Left ventricle myocardium inferior (tissue), 1 donor: Measurements from ENCODE around the gene MORN4. TPM values are rescaled to one million over a fixed set of nuclear protein-coding genes. Genes with fewer than 3 reads are reported as not detected.
"Not testable (repeated sequence)": the region's sequence is repeated elsewhere in the genome, so short reads cannot be mapped to it uniquely, and the experiment has no call there.

Experiments
- DNase-seq: peaks from one replicate; pipeline ENCODE4 v3.0.0-alpha.2; 2020
- H3K27ac ChIP-seq: fragments of 200-600 bp; replicated peaks from 2 replicates; pipeline ENCODE4 v1.8.0; 2021
- H3K27me3 ChIP-seq: fragments of 200-600 bp; 2 replicates; pipeline ENCODE4 v1.8.0; 2021; ENCODE audit warnings: low read depth
- H3K36me3 ChIP-seq: fragments of 200-600 bp; 2 replicates; pipeline ENCODE4 v1.8.0; 2021
- H3K4me1 ChIP-seq: fragments of 200-600 bp; 2 replicates; pipeline ENCODE4 v1.8.0; 2021
- H3K4me3 ChIP-seq: fragments of 200-600 bp; 2 replicates; pipeline ENCODE4 v1.8.0; 2021; ENCODE audit warnings: mild to moderate bottlenecking, moderate library complexity
- H3K9me3 ChIP-seq: fragments of 200-600 bp; replicated peaks from 2 replicates; pipeline ENCODE4 v1.8.0; 2021
- CTCF ChIP-seq: fragments of 200-600 bp; IDR thresholded peaks from 2 replicates; pipeline ENCODE4 v1.8.0; 2021; ENCODE audit warnings: antibody characterized with exemption, mild to moderate bottlenecking, borderline replicate concordance
- intact Hi-C: fragments of 100-400 bp; cut with micrococcal nuclease; formaldehyde crosslinking; loops from one replicate; pipeline ENCODE4 v1.11.0; 2022
- total RNA-seq: library from RNA; stranded (reverse); fragmentation: NEBNext Ultra II Directional; extraction: Animal tissue kit (Norgen Biotek cat#: 25700); gene quantifications from one replicate; pipeline ENCODE4 v1.2.1, GENCODE V29; 2021
- donor health status: DM: no; HTN: yes; CAD: no; lungs with severe emphysema.

The MORN4 gene
- total RNA-seq, 1 donor from 2014 or later: 13.9 TPM

GRCh38 chr10:97640174-97640867 lies 7.0 kb upstream of the MORN4 start, which contains the start of gene PI4K2A:
Gene PI4K2A (plus strand): TSS chr10:97640671. CDS start chr10:97640743, 72 bp downstream.
- peak within 1 kb of the TSS; percentile 85 for H3K27ac ChIP-seq
- H3K9me3 ChIP-seq: no peaks in the 10 kb centered on the region
- peak within 1 kb of the TSS; percentile 88 for H3K4me3 ChIP-seq
- H3K36me3 ChIP-seq: peaks cover 11% of the 10 kb centered on the region
- peaks cover 21% of the 10 kb centered on the region for H3K4me1 ChIP-seq
- H3K27me3 ChIP-seq: no peaks in the 10 kb centered on the region
- intact Hi-C loops: no loop called here
- peak; percentile 99 for DNase-seq
- no peak for TF ChIP-seq CTCF

GRCh38 chr10:97639090-97639489 lies 5.8 kb upstream of the MORN4 start:
- intact Hi-C loops, H3K9me3 ChIP-seq, H3K27ac ChIP-seq, H3K4me3 ChIP-seq, H3K27me3 ChIP-seq, H3K36me3 ChIP-seq, DNase-seq: not testable (repeated sequence)
- H3K4me1 ChIP-seq: peaks cover 21% of the 10 kb centered on the region

GRCh38 chr10:97635577-97635976 lies 2.3 kb upstream of the MORN4 start:
- DNase-seq: no peak
- H3K9me3 ChIP-seq: no peaks in the 10 kb centered on the region
- no peak overlapping the region for H3K4me3 ChIP-seq
- no peaks in the 10 kb centered on the region for H3K36me3 ChIP-seq
- no peak overlapping the region for H3K27ac ChIP-seq
- TF ChIP-seq CTCF: no peak
- intact Hi-C loops: no loop called here
- H3K27me3 ChIP-seq: no peaks in the 10 kb centered on the region
- H3K4me1 ChIP-seq: peaks cover 14% of the 10 kb centered on the region

GRCh38 chr10:97633921-97634320 lies 621 bp upstream of the MORN4 start:
- peaks cover 14% of the 10 kb centered on the region for H3K4me1 ChIP-seq
- peak; percentile 29 for TF ChIP-seq CTCF
- H3K27me3 ChIP-seq: no peaks in the 10 kb centered on the region
- intact Hi-C loops: no loop called here
- H3K9me3 ChIP-seq: no peaks in the 10 kb centered on the region
- peak overlapping the region; percentile 83 for H3K27ac ChIP-seq
- no peak for DNase-seq
- peak overlapping the region; percentile 75 for H3K4me3 ChIP-seq
- H3K36me3 ChIP-seq: no peaks in the 10 kb centered on the region

GRCh38 chr10:97631098-97631497 lies 2.2 kb downstream of the MORN4 start:
- intact Hi-C loops: no loop called here
- no peak for TF ChIP-seq CTCF

GRCh38 chr10:97629289-97629688 lies 4.0 kb downstream of the MORN4 start:
- H3K9me3 ChIP-seq: no peaks in the 10 kb centered on the region
- peaks cover 22% of the 10 kb centered on the region for H3K4me1 ChIP-seq
- H3K27ac ChIP-seq: no peak overlapping the region
- H3K27me3 ChIP-seq: no peaks in the 10 kb centered on the region
- H3K4me3 ChIP-seq: no peak overlapping the region
- no peak for DNase-seq
- intact Hi-C loops: no loop called here
- TF ChIP-seq CTCF: no peak
- no peaks in the 10 kb centered on the region for H3K36me3 ChIP-seq

More at GRCh38 chr10:97631098-97631497, 2.2 kb downstream of the MORN4 start:
- no peak overlapping the region for H3K4me3 ChIP-seq
- H3K36me3 ChIP-seq: no peaks in the 10 kb centered on the region
- no peaks in the 10 kb centered on the region for H3K9me3 ChIP-seq
- H3K4me1 ChIP-seq: peaks cover 22% of the 10 kb centered on the region
- no peaks in the 10 kb centered on the region for H3K27me3 ChIP-seq
- H3K27ac ChIP-seq: no peak overlapping the region
- no peak for DNase-seq
